Caco-2 (cell line): Measurements from ENCODE around the gene RERE. TPM values are rescaled to one million over a fixed set of nuclear protein-coding genes. Genes with fewer than 3 reads are reported as not detected.
"Not testable (repeated sequence)": the region's sequence is repeated elsewhere in the genome, so short reads cannot be mapped to it uniquely, and the experiment has no call there.

Experiments used
- BruUV-seq: library from RNA; stranded (reverse); fragments of 400-500 nt; replicated peaks from 2 replicates; lab custom pipeline; 2021; lab: Mats Ljungman, UMichigan
- CTCF ChIA-PET: fragments of 300-600 bp; sonication (Branson Sonifier 250); formaldehyde crosslinking; loops from one replicate; lab custom pipeline; 2022; ENCODE audit warnings: antibody characterized with exemption; lab: Charles Lee
- POLR2A ChIA-PET: fragments of 300-600 bp; sonication (Branson Sonifier 250); formaldehyde crosslinking; loops from one replicate; lab custom pipeline; 2022; ENCODE audit warnings: antibody characterized with exemption; lab: Charles Lee
- DNase-seq, 2 experiments: peaks; one replicate each; pipeline versions ENCODE4 v3.0.0 to v3.0.0-alpha.2; 2020 to 2022
- H3K27me3 ChIP-seq: replicated peaks from 2 replicates; pipeline ENCODE4 v1.6.0; 2011; ENCODE audit warnings: low read length; ENCODE audit not compliant: control insufficient read depth, insufficient read depth
- H3K36me3 ChIP-seq: 2 replicates; pipeline ENCODE4 v1.5.1; 2011; ENCODE audit warnings: low read length; ENCODE audit not compliant: control insufficient read depth, insufficient read depth
- H3K4me1 ChIP-seq: fragments of 250-450 bp; sonication (Bioruptor Pico); 2 replicates; pipeline ENCODE4 v1.5.1; 2020; ENCODE audit warnings: mild to moderate bottlenecking
- H3K4me3 ChIP-seq: 2 replicates; pipeline ENCODE4 v1.5.1; 2011; ENCODE audit warnings: low read depth, mild to moderate bottlenecking, control low read depth, low read length
- H3K9me3 ChIP-seq: fragments of 250-450 bp; sonication (Bioruptor Pico); 2 replicates; pipeline ENCODE4 v1.5.1; 2020; ENCODE audit warnings: mild to moderate bottlenecking, moderate library complexity
- H3K27ac Mint-ChIP-seq: one replicate; pipeline ENCODE4 v1.8.0; 2022; ENCODE audit warnings: mixed read lengths; ENCODE audit not compliant: unreplicated experiment
- H3K27me3 Mint-ChIP-seq: one replicate; pipeline ENCODE4 v1.8.0; 2022; ENCODE audit warnings: mixed read lengths; ENCODE audit not compliant: insufficient read depth, unreplicated experiment
- H3K36me3 Mint-ChIP-seq: one replicate; pipeline ENCODE4 v1.8.0; 2022; ENCODE audit warnings: mild to moderate bottlenecking, mixed read lengths; ENCODE audit not compliant: insufficient read depth, unreplicated experiment
- H3K4me1 Mint-ChIP-seq: one replicate; pipeline ENCODE4 v1.8.0; 2022; ENCODE audit warnings: low read depth, mixed read lengths; ENCODE audit not compliant: unreplicated experiment
- H3K4me3 Mint-ChIP-seq: one replicate; pipeline ENCODE4 v1.8.0; 2022; ENCODE audit warnings: mild to moderate bottlenecking, moderate library complexity, mixed read lengths; ENCODE audit not compliant: unreplicated experiment
- H3K9me3 Mint-ChIP-seq: one replicate; pipeline ENCODE4 v1.8.0; 2022; ENCODE audit warnings: mixed read lengths; ENCODE audit not compliant: unreplicated experiment
- intact Hi-C: fragments of 100-400 bp; cut with micrococcal nuclease; formaldehyde crosslinking; loops from one replicate; pipeline ENCODE4 v1.10.0; 2022; ENCODE audit not compliant: unreplicated experiment
- total RNA-seq: library from RNA; stranded (reverse); gene quantifications from 2 replicates; pipeline ENCODE4 v1.2.3, GENCODE V29; 2022
- TF ChIP-seq, protein P1 (sequence below), 2 experiments: fragments of 200-600 bp in 1 of 2; IDR thresholded peaks; 1 replicate in 1 of 2; 2 replicates in 1 of 2; pipeline versions ENCODE4 v1.5.1 to v1.8.0; 2011 to 2022; ENCODE audit warnings: antibody characterized with exemption in 1 of 2, control low read depth in 1 of 2, inconsistent platforms in 1 of 2, low read depth in 1 of 2, low read length in 1 of 2, mild to moderate bottlenecking in 1 of 2, moderate library complexity in 1 of 2; ENCODE audit not compliant: insufficient read depth in 1 of 2, severe bottlenecking in 1 of 2, unreplicated experiment in 1 of 2

Gene RERE
- total RNA-seq, 1 experiment from 2014 or later = 85.2 TPM

DNA sequence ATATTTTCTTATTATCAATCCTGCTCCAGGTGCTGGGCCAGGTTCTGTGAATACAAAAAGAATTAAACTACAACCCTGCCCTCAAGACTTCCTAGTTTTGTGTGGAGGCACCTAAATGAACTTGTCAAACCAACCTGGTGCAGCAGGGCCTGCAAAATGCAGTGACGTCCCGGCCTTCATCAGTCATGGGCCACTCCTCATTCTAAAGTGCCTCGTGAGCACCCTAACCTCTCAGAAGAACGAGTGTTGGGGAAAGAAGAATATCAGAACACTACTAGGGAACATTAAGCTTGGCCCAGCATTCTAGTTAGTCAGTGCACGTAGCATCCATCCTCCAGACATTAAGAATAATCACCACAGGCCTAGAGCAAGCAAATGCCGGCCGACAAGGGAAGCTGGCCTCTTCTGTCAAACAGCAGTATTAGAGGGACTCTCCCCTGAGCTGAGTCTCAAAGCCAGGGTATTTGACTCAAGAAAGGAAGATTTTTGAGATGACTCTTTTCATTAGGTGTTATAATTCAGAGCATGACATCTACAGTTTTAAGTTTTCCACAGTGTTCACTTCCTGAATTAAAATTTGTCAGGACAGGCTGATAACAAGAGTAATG lies 361.6 kb downstream of the RERE start:
- no peak for DNase-seq
- Histone ChIP-seq H3K27me3 (no peaks in the 10 kb centered on the region), H3K4me3 (no peak overlapping the region), H3K4me1 (peaks cover 6% of the 10 kb centered on the region; the same call in 1 of the 2 replicates), H3K9me3 (no peaks in the 10 kb centered on the region), H3K36me3 (no peaks in the 10 kb centered on the region)
- Mint-ChIP-seq H3K27me3 (no peaks in the 10 kb centered on the region), H3K27ac (no peak overlapping the region), H3K36me3 (peaks cover 6% of the 10 kb centered on the region), H3K9me3 (no peaks in the 10 kb centered on the region), H3K4me1 (peaks cover 22% of the 10 kb centered on the region), H3K4me3 (no peak overlapping the region)
- intact Hi-C loops = no loop called here
- no TSS peak for BruUV-seq
- POLR2A ChIA-PET = no interaction called here
- CTCF ChIA-PET = no interaction called here
- TF ChIP-seq, protein P1, sequence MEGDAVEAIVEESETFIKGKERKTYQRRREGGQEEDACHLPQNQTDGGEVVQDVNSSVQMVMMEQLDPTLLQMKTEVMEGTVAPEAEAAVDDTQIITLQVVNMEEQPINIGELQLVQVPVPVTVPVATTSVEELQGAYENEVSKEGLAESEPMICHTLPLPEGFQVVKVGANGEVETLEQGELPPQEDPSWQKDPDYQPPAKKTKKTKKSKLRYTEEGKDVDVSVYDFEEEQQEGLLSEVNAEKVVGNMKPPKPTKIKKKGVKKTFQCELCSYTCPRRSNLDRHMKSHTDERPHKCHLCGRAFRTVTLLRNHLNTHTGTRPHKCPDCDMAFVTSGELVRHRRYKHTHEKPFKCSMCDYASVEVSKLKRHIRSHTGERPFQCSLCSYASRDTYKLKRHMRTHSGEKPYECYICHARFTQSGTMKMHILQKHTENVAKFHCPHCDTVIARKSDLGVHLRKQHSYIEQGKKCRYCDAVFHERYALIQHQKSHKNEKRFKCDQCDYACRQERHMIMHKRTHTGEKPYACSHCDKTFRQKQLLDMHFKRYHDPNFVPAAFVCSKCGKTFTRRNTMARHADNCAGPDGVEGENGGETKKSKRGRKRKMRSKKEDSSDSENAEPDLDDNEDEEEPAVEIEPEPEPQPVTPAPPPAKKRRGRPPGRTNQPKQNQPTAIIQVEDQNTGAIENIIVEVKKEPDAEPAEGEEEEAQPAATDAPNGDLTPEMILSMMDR (IDR thresholded peaks at IDR 0.05; ENCODE audit: insufficient read depth in 1 of 2, low read depth in 1 of 2, low read length in 1 of 2, severe bottlenecking in 1 of 2, unreplicated experiment in 1 of 2) = no peak

DNA sequence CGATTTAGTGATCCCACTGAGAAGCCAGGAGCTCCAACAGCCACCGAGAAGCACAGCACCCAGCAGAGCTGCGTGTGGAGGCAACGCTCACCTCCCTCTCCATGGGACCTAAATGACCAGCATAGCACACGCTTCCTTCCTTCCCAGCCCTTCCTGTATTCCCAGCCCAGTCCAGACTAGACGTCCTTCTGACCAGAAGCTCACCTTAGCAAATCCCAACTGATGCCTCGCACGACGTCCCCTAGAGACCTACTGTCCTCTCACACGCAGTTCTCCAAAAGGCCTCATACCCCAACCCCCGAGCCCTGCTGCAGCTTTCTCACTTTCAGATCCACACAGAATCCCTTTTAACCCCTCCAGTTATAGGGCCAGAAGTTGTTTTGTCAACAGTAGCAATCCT lies 367.1 kb downstream of the RERE start:
- H3K27me3 ChIP-seq = no peaks in the 10 kb centered on the region
- peaks cover 2% of the 10 kb centered on the region for H3K36me3 ChIP-seq
- POLR2A ChIA-PET = no interaction called here
- DNase-seq = no peak
- intact Hi-C loops = no loop called here
- TF ChIP-seq, protein P1 (IDR thresholded peaks at IDR 0.05; ENCODE audit: insufficient read depth in 1 of 2, low read depth in 1 of 2, low read length in 1 of 2, severe bottlenecking in 1 of 2, unreplicated experiment in 1 of 2) = no peak
- no TSS peak for BruUV-seq
- CTCF ChIA-PET = no interaction called here
- H3K27me3 Mint-ChIP-seq = no peaks in the 10 kb centered on the region
- H3K4me1 ChIP-seq = no peaks in the 10 kb centered on the region
- H3K36me3 Mint-ChIP-seq = peaks cover 25% of the 10 kb centered on the region
- no peak overlapping the region for H3K4me3 ChIP-seq
- H3K4me3 Mint-ChIP-seq = no peak overlapping the region
- no peaks in the 10 kb centered on the region for H3K9me3 ChIP-seq
- no peaks in the 10 kb centered on the region for H3K4me1 Mint-ChIP-seq
- H3K27ac Mint-ChIP-seq = no peak overlapping the region
- no peaks in the 10 kb centered on the region for H3K9me3 Mint-ChIP-seq

DNA sequence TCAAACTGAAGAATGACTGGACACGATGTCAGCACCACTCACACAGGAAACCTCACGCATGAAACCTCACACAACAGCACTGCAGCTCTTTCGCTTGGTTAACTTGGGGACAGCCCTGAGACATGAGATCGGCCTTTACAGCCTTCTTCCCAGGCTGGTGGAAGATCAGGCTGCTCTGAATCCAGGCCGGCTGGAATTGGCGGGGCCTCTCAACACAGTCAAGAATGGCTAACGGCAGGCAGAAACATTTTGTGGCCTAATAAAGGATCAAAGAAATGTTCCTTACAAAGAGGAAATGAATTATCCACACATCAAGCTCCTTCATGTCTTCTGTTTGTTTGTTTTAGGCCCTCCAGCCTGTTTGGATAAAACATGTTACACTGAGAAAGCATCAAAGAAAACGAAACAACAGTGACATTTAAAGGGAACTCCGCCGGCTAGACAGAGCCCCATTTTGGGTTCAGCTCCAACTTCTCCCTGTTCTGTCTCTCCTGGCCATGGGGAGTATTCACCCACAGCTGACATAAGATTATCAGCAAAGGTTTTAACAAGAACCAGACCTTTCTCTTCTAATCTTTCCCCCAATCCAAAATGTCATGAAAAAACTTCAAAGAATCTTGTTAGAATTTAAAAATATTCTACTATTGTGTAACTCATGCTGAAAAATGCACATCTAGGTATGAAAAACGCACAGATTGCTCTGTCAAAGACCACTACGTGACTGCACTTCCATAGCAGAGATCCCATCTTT lies 368.4 kb downstream of the RERE start:
- TF ChIP-seq, protein P1 (IDR thresholded peaks at IDR 0.05; ENCODE audit: insufficient read depth in 1 of 2, low read depth in 1 of 2, low read length in 1 of 2, severe bottlenecking in 1 of 2, unreplicated experiment in 1 of 2) = no peak
- ChIA-PET POLR2A (no interaction called here), CTCF (no interaction called here)
- Histone ChIP-seq H3K36me3 (peaks cover 2% of the 10 kb centered on the region), H3K4me1 (no peaks in the 10 kb centered on the region), H3K9me3 (no peaks in the 10 kb centered on the region), H3K4me3 (no peak overlapping the region), H3K27me3 (no peaks in the 10 kb centered on the region)
- DNase-seq = no peak
- Mint-ChIP-seq H3K27me3 (no peaks in the 10 kb centered on the region), H3K27ac (no peak overlapping the region), H3K4me3 (no peak overlapping the region), H3K9me3 (no peaks in the 10 kb centered on the region), H3K4me1 (no peaks in the 10 kb centered on the region), H3K36me3 (peaks cover 30% of the 10 kb centered on the region)
- no TSS peak for BruUV-seq
- intact Hi-C loops = no loop called here

DNA sequence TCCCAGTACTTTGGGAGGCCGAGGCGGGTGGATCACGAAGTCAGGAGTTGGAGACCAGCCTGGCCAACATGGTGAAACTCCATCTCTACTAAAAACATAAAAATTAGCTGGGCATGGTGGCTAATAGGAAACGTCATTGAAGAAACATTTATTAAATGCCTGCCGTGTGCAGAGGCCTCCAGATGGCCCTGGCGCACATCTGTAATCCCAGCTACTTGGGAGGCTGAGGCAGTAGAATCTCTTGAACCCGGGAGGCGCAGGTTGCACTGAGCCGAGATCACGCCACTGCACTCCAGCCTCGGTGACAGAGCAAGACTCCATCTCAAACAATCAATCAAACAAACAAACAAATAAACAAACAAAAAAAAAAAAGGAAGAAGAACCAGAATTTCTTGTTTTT lies 368.9 kb downstream of the RERE start:
- H3K27me3 ChIP-seq, H3K27me3 Mint-ChIP-seq, CTCF ChIA-PET, H3K4me1 Mint-ChIP-seq, H3K36me3 ChIP-seq, H3K9me3 ChIP-seq, intact Hi-C loops, DNase-seq, H3K9me3 Mint-ChIP-seq, H3K4me3 Mint-ChIP-seq, H3K27ac Mint-ChIP-seq, BruUV-seq, POLR2A ChIA-PET, H3K4me3 ChIP-seq, H3K4me1 ChIP-seq: not testable (repeated sequence)
- H3K36me3 Mint-ChIP-seq = peaks cover 32% of the 10 kb centered on the region
